NCI-H460 (cell line): ENCODE results near the gene IL33. TPM values are rescaled to one million over a fixed set of nuclear protein-coding genes. Genes with fewer than 3 reads are reported as not detected.

Experiments
- DNase-seq: peaks from one replicate; pipeline ENCODE4 v3.0.0-alpha.2; 2016; ENCODE audit warnings: low read depth; ENCODE audit errors: extremely low read depth
- total RNA-seq: library from RNA; depleted of rRNA; stranded (reverse); fragments of >200 nt; shearing (Covaris generic); gene quantifications from 2 replicates; pipeline ENCODE4 v1.2.3, GENCODE V29; 2014; rRNA removed

Gene IL33
- total RNA-seq, 1 experiment from 2014 or later = not detected

- DNase-seq = no peak
These were observed 61.8 kb downstream of the IL33 start for GRCh38 chr9:6277417-6277816.

GRCh38 chr9:6301858-6302257 is 86.3 kb downstream of the IL33 start:
- DNase-seq = no peak

GRCh38 chr9:6302417-6302816 is 86.8 kb downstream of the IL33 start:
- no peak for DNase-seq

- DNase-seq = no peak
These were observed 88.6 kb downstream of the IL33 start for GRCh38 chr9:6304232-6304631.

GRCh38 chr9:6305954-6306563 is 90.5 kb downstream of the IL33 start:
- peak; percentile 46 for DNase-seq

Other genes starting within 250 kb of the IL33 start
- 14.5 and 16.0 TPM in 2 replicates for gene RANBP6, start 200.2 kb upstream of the IL33 start, total RNA-seq
- not detected in 2 replicates for gene TPD52L3, start 112.6 kb downstream of the IL33 start, total RNA-seq
- 43.5 and 45.8 TPM in 2 replicates for gene UHRF2, start 197.4 kb downstream of the IL33 start, total RNA-seq